Activated B cell treated with CpG ODN at 0.5 μM for 24 hours (primary cell): ENCODE data around the gene SPRN. TPM values are rescaled to one million over a fixed set of nuclear protein-coding genes. Genes with fewer than 3 reads are reported as not detected.
A peak's percentile ranks its signal among the peaks of the same experiment; 100 is the strongest.

Experiments
- ATAC-seq: fragments of 200-7000 bp; cut with Tn5 transposase; one replicate; pipeline ENCODE4 v1.10.0; 2021; ENCODE audit warnings: low read depth, mild to moderate bottlenecking, moderate library complexity
- CTCF ChIA-PET: fragments of 350-600 bp; sonication (Branson Sonifier 250); formaldehyde crosslinking; loops from one replicate; lab custom pipeline; 2021; ENCODE audit warnings: antibody characterized with exemption; lab: Charles Lee
- POLR2A ChIA-PET: fragments of 350-600 bp; sonication (Branson Sonifier 250); formaldehyde crosslinking; loops from one replicate; lab custom pipeline; 2021; ENCODE audit warnings: antibody characterized with exemption; lab: Charles Lee
- DNase-seq: peaks from one replicate; pipeline ENCODE4 v3.0.0; 2022
- H3K27ac Mint-ChIP-seq: one replicate; pipeline ENCODE4 v1.8.0; 2020; ENCODE audit warnings: mixed read lengths
- H3K27me3 Mint-ChIP-seq: one replicate; pipeline ENCODE4 v1.8.0; 2021; ENCODE audit warnings: mixed read lengths
- H3K36me3 Mint-ChIP-seq: one replicate; pipeline ENCODE4 v1.8.0; 2021; ENCODE audit warnings: low read depth, mixed read lengths
- H3K4me1 Mint-ChIP-seq: one replicate; pipeline ENCODE4 v1.8.0; 2021; ENCODE audit warnings: mixed read lengths
- H3K4me3 Mint-ChIP-seq: one replicate; pipeline ENCODE4 v1.8.0; 2020; ENCODE audit warnings: mild to moderate bottlenecking, mixed read lengths
- H3K9me3 Mint-ChIP-seq: one replicate; pipeline ENCODE4 v1.8.0; 2020; ENCODE audit warnings: mixed read lengths
- CTCF ChIP-seq: fragments of 200-600 bp; IDR thresholded peaks from one replicate; pipeline ENCODE4 v1.8.0; 2022; ENCODE audit warnings: antibody characterized with exemption, mild to moderate bottlenecking
- intact Hi-C: fragments of 100-400 bp; cut with micrococcal nuclease; formaldehyde crosslinking; loops from one replicate; pipeline ENCODE4 v1.15.1; 2024
- total RNA-seq: library from RNA; stranded (reverse); gene quantifications from 2 replicates; pipeline ENCODE4 v1.2.3, GENCODE V29; 2022

The SPRN gene
- total RNA-seq, 1 donor from 2014 or later = not detected

- H3K9me3 Mint-ChIP-seq = peaks cover 19% of the 10 kb centered on the region
- no peaks in the 10 kb centered on the region for H3K27me3 Mint-ChIP-seq
- H3K4me1 Mint-ChIP-seq = peaks cover 5% of the 10 kb centered on the region
- CTCF ChIA-PET = interaction anchor here (1.3 kb wide), 1 partner anchor 83 kb away, joined by 4 read pairs; no protein-coding TSS in a partner anchor
- no peak for TF ChIP-seq CTCF
- POLR2A ChIA-PET = no interaction called here
- peaks cover 75% of the 10 kb centered on the region for H3K36me3 Mint-ChIP-seq
- ATAC-seq (no peak), DNase-seq (no peak)
- no peak overlapping the region for H3K4me3 Mint-ChIP-seq
- no peak overlapping the region for H3K27ac Mint-ChIP-seq
- intact Hi-C loops = no loop called here
Measured at GRCh38 chr10:133412381-133412711, 12.1 kb downstream of the SPRN start.

- POLR2A ChIA-PET = no interaction called here
- CTCF ChIA-PET = interaction anchor here (1.3 kb wide), 1 partner anchor 82 kb away, joined by 4 read pairs; no protein-coding TSS in a partner anchor
- no peak overlapping the region for H3K4me3 Mint-ChIP-seq
Measured at GRCh38 chr10:133411523-133412380, 12.7 kb downstream of the SPRN start.

GRCh38 chr10:133405844-133406527 is 18.4 kb downstream of the SPRN start:
- no peak for TF ChIP-seq CTCF
- peak; percentile 36 for ATAC-seq
- Mint-ChIP-seq H3K27ac (peak overlapping the region; percentile 51), H3K4me1 (peaks cover 41% of the 10 kb centered on the region), H3K9me3 (no peaks in the 10 kb centered on the region), H3K4me3 (peak overlapping the region; percentile 7), H3K36me3 (peaks cover 84% of the 10 kb centered on the region), H3K27me3 (no peaks in the 10 kb centered on the region)
- intact Hi-C loops = loop anchor here (1.0 to 5.0 kb wide), 2 partner anchors 17 to 34 kb away; partner anchors contain the start of gene ECHS1
- CTCF ChIA-PET = interaction anchor here (0.6 to 1.0 kb wide), 2 partner anchors 16 to 76 kb away, joined by 3 read pairs; no protein-coding TSS in a partner anchor
- DNase-seq = no peak
- POLR2A ChIA-PET = interaction anchor here (0.7 to 2.3 kb wide), 3 partner anchors 12 to 82 kb away, joined by 3 to 6 read pairs (median 5); partner anchors contain the start of gene MTG1

More at GRCh38 chr10:133411523-133412380, 12.7 kb downstream of the SPRN start:
- intact Hi-C loops = no loop called here
- peaks cover 8% of the 10 kb centered on the region for H3K4me1 Mint-ChIP-seq
- ATAC-seq = no peak
- peaks cover 81% of the 10 kb centered on the region for H3K36me3 Mint-ChIP-seq
- H3K27me3 Mint-ChIP-seq = no peaks in the 10 kb centered on the region
- no peak overlapping the region for H3K27ac Mint-ChIP-seq
- no peak for TF ChIP-seq CTCF
- no peak for DNase-seq
- peaks cover 19% of the 10 kb centered on the region for H3K9me3 Mint-ChIP-seq

GRCh38 chr10:133405272-133405671 is 19.2 kb downstream of the SPRN start:
- Mint-ChIP-seq H3K27me3 (no peaks in the 10 kb centered on the region), H3K9me3 (no peaks in the 10 kb centered on the region), H3K4me3 (no peak overlapping the region), H3K27ac (no peak overlapping the region), H3K4me1 (peaks cover 48% of the 10 kb centered on the region), H3K36me3 (peaks cover 83% of the 10 kb centered on the region)
- TF ChIP-seq CTCF = no peak
- ATAC-seq = no peak
- no peak for DNase-seq
- POLR2A ChIA-PET = interaction anchor here (0.7 to 2.3 kb wide), 3 partner anchors 11 to 82 kb away, joined by 3 to 6 read pairs (median 5); partner anchors contain the start of gene MTG1
- intact Hi-C loops = loop anchor here (5.0 kb wide), 1 partner anchor 33 kb away; the partner anchor contains the start of gene ECHS1
- CTCF ChIA-PET = interaction anchor here (1.0 kb wide), 1 partner anchor 76 kb away, joined by 3 read pairs; no protein-coding TSS in a partner anchor
